Skin of body (tissue), 2 donors: Measurements from ENCODE around the gene ATF6. TPM values are rescaled to one million over a fixed set of nuclear protein-coding genes. Genes with fewer than 3 reads are reported as not detected.
"Not testable (repeated sequence)": the region's sequence is repeated elsewhere in the genome, so short reads cannot be mapped to it uniquely, and the experiment has no call there.

ENCODE experiments used
- DNase-seq: peaks from one replicate; lab custom pipeline; 2025; lab: John Stamatoyannopoulos, UW
- total RNA-seq: library from RNA; depleted of rRNA; stranded (reverse); fragments of >200 nt; gene quantifications from one replicate; pipeline ENCODE4 v1.2.3, GENCODE V29; 2014

ATF6 gene
- total RNA-seq, 1 donor from 2014 or later = 24.4 TPM

GRCh38 chr1:161731981-161732718 is 34.0 kb upstream of the ATF6 start:
- no peak for DNase-seq

DNA sequence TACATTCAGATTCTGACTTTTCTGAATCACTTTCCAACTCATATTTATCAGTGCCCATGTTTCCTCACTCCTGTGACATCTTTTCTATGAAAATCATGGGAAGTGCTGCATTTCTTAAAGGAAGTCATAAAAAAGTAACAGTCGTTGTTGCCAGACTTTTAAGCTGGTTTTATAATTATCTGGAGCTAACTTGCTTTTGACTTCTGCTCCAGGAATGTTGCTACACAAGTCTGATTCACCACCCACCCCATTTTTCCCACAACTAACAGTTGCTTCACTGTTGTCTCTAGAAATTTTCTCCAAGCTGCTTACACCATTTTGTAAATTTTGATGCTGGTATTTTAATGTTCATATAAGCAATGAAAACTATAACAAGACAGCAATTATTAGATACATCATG is 32.6 kb upstream of the ATF6 start:
- DNase-seq = peak; percentile 19

DNA sequence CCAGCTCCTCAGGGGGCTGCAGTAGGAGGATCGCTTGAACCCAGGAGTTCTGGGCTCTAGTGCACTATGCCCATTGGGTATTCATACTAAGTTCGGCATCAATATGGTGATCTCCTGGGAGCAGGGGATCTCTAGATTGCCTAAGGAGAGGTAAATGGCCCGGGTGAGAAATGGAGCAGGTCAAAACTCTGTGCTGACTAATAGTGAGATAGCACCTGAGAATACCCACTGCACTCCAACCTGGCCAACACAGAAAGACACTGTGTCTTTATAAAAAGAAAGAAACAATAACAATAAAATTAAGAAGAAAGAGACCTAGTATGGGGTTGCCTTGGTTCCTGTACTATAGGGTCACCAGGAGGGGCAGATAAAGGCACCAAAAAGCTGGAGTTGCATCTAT is 30.3 kb upstream of the ATF6 start:
- DNase-seq = no peak

DNA sequence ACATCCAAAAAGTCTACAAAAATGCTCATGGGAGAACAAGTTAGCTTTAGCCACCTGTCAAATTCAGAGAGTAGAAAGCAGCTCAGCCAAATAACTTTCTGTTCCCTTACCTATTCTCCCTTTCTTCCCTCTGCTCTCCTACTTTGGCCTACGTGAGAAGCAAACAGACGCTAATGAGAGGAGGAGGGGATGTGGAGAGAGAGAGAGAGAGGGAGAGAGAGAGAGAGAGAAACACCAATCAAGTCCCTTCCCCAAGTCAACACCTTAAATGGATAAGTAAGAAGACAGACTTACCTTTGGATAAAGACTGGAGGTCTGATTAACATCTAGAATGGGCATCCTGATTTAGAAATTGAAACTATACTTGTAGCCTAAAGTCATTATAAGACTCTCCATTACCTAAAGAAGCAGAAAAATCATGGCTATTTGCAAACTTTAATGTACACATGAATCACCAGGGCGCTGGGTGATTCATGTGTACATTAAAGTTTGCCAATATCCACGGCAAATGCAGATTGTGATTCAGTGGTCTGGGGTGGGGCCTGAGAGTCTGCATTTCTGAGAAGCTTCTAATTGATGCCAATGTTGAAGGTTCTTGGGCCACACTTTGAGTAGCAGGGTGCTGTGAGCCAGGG is 29.7 kb upstream of the ATF6 start:
- no peak for DNase-seq

DNA sequence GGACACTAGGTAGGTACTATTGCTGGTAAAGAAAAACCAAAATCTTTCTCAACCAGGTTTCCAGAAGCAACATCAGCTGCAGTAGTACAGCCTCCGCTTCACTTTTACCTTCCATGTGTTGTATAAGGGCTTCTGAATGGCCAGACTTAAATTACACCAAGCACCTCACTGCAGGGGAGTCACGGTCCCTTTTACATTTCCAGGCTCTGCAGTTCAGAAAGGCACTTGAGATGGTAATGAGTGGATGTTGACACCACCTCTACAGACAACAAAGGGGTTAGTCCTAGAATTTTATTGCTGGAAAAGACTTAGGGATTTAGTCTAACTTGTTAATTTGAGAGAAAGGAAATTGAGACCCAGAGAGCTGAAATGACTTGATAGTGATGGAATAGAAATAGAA is 28.5 kb upstream of the ATF6 start:
- DNase-seq = no peak

DNA sequence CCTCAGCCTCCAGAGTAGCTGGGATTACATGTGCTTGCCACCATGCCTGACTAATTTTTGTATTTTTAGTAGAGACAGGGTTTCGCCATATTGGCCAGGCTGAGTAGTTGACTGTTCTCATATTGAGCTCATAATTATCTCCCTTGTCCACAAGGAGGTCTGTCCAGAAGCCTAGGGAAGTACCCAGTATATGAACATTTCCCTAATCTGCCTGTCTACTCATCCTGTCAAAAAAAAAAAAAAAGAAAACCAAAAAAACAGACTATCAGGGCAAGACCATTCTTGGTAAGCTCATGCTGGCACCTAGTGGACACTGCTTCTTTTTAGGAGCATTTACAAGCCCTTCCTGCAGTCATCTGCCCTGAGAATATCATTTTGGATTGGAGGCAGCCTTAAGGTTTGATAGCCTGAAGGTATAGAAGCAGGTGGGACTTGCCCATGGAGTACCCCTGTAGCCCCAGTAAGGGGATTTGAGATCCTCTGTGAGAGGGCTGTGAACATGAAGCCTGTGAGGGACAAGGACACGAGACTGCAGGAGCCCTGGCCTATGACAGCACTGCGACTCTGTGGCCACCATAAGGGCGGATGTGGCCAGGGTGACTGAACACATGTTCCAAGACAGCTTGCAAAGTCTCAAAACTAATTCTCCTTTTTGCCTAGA is 27.4 kb upstream of the ATF6 start:
- peak; percentile 11 for DNase-seq

- DNase-seq = no peak
These were observed 26.1 kb upstream of the ATF6 start for GRCh38 chr1:161739865-161740566.

DNA sequence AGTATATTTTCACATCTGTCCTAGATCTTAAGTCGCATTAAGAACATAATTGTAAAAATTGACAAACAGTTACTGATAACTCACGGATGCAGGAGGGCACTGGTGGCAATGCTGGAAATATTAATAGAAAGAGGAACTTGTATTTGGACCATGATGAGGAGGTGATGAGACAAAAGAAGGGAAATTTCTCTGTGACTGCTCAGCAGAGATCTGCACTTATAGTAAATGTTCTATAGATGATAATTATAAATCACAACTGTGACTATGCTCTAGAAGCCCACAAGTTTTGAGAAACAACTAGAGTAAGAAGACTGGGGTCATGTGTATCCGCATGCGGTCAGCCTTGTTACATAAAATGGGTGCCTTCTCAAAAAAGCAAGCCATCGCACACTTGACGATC is 25.2 kb upstream of the ATF6 start:
- DNase-seq = no peak

GRCh38 chr1:161743231-161743630 is 22.9 kb upstream of the ATF6 start:
- DNase-seq = no peak

DNA sequence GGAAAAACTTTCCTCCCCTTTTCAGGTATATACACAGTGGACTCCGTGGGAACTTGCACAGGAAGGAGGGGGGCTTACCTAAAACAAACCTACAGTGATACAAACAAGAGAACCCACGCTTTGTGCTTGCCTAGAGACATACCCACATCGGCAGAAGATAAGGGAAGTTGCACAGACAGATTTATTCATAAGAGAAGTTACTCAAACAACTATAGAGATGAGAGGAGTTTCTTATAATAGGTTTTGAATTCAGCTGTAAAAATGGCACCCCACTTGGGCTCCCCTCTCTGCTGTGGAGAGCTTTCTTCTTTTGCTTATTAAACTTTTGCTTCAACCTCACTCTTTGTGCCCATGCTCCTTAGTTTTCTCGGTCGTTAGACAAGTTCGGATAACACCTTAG is 18.3 kb upstream of the ATF6 start:
- no peak for DNase-seq

DNA sequence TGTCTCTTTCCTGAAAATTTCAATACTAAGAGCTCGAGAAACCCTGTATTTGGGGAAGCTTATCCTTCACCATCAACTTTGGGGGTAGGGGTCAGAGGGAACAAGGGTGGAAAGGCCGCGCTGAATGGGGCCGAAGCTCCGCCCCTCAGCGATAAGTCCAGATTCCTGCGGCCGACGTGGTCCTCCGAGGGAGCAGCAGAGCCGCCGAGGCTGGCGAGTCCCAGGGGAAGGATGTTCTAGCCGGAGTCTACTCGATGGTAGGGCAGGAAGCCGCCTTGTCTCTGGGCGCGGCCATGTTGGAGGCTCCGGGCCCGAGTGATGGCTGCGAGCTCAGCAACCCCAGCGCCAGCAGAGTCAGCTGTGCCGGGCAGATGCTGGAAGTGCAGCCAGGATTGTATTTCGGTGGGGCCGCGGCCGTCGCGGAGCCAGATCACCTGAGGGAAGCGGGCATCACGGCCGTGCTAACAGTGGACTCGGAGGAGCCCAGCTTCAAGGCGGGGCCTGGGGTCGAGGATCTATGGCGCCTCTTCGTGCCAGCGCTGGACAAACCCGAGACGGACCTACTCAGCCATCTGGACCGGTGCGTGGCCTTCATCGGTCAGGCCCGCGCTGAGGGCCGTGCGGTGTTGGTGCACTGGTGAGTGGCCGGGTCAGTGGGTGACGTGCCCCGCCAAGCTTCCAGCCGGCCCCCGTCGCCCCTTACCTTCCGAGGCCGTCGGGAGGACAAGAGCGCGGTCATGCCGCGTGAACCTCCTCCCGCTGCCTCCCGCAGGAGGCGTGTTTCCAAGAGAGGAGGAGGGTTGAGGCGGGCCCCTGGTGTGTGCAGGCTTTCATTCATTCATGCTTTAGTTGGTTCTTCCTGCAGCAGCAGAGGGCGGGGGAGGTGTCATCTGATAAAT is 16.4 kb upstream of the ATF6 start, which contains the start of gene DUSP12:
Gene DUSP12 (plus strand): TSS at position 278 of the 899 bp plus-strand sequence. CDS start 16 bp downstream, at position 294.
- DNase-seq = peak; percentile 94

- DNase-seq = no peak
These were observed 2.5 kb upstream of the ATF6 start for GRCh38 chr1:161763522-161764098.

DNA sequence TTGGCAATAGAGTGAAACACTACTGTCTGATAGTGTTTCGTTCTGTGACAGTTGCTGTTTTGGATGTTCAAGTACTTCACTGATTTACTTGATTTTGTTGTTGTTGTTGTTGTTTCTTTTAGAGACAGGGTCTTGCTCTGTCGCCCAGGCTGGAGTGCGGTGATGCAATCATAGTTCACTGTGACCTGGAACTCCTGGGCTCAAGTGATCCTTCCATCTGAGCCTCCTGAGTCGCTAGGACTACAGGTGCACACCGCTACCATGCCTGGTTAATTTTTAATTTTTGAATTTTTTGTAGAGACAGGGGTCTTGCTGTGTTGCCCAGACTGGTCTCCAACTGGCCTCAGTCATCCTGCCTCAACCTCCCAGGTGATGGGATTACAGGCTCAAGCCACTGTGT is 2.3 kb downstream of the ATF6 start:
- DNase-seq = no peak

- no peak for DNase-seq
These were observed 3.0 kb downstream of the ATF6 start for GRCh38 chr1:161768986-161769672.

- DNase-seq = not testable (repeated sequence)
These were observed 3.5 kb downstream of the ATF6 start for GRCh38 chr1:161769673-161770045.

DNA sequence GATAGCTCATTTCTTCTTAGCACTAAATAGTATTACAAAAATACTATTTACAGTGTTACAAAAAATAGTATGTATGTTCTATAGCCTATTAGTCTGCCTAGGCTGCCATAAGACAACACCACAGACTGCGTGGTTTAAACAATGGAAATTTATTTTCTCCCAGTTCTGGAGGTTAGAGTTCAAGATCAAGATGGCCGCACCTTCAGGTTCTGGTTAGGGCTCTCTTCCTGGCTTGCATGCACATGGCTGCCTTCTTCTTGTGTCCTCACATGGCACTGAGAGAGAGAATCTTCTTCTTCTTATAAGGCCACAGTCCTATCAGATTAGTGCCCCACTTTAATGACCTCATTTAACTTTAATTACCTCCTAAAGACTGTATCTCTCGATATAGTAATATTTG is 4.1 kb downstream of the ATF6 start:
- DNase-seq = no peak

- no peak for DNase-seq
These were observed 5.0 kb downstream of the ATF6 start for GRCh38 chr1:161771161-161771560.

- no peak for DNase-seq
These were observed 5.9 kb downstream of the ATF6 start for GRCh38 chr1:161771973-161772372.

- DNase-seq = no peak
These were observed 6.3 kb downstream of the ATF6 start for GRCh38 chr1:161772397-161772796.

DNA sequence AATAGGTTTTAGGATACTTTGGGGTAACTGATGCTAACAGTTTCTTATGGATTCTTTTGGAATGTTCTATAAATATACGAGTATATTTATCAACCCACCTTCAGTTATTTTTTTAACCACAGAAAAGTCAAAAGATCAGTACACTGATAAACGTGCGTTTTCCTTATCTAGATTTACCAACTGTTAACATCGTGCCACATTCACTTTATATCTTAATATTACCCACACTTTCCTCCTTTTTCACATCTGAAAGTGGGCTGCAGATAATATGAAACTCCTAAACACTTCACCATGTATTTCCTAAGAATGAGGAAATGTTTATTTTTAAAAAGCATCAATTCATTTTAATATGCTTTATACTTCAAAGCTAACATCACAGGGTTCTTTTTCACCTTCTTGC is 7.7 kb downstream of the ATF6 start:
- DNase-seq = no peak
